ENCODE measurements around the gene UGT1A10.
"Not testable (repeated sequence)": the region's sequence is repeated elsewhere in the genome, so short reads cannot be mapped to it uniquely, and the experiment has no call there.

UGT1A10 gene

DNA sequence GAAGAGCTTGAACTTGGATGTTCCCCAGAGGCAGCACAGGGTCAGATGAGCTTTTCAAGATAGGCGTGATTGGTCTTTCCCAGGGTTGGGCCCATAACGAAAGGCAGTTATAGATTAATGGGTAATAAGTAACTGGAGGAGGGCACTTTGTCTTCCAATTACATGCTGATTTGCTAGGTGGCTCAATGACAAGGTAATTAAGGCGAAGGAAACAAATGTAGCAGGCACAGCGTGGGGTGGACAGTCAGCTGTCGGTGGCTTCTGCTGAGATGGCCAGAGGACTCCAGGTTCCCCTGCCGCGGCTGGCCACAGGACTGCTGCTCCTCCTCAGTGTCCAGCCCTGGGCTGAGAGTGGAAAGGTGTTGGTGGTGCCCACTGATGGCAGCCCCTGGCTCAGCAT is 82.3 kb downstream of the UGT1A10 start, which contains the start of gene UGT1A4:
Gene UGT1A4, plus strand, starts transcription at position 185 of the 400 bp plus-strand sequence. Its CDS starts 85 bp downstream, at position 270.
- Mint-ChIP-seq H3K27me3 (peaks cover 13% of the 10 kb centered on the region), H3K36me3 (no peaks in the 10 kb centered on the region), H3K4me3 (no peak within 1 kb of the TSS), H3K27ac (no peak within 1 kb of the TSS), H3K4me1 (ENCODE audit: low read depth) (no peaks in the 10 kb centered on the region), H3K9me3 (ENCODE audit: low read depth) (no peaks in the 10 kb centered on the region)

DNA sequence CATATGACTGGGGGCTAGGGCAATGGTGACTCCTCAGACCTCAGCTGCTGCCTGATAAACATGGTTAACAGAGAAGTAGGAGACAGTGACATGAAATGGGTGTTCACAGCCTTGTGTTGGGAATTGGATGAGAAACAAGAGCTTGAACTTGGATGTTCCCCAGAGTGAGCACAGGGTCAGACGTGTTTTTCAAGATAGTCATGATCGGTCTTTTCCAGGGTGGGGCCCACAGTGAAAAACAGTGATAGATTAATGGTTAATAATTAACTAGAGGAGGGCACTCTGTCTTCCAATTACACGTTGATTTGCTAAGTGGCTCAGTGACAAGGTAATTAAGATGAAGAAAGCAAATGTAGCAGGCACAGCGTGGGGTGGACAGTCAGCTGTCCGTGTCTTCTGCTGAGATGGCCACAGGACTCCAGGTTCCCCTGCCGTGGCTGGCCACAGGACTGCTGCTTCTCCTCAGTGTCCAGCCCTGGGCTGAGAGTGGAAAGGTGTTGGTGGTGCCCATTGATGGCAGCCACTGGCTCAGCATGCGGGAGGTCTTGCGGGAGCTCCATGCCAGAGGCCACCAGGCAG is 92.6 kb downstream of the UGT1A10 start, which contains the start of gene UGT1A3:
Gene UGT1A3, plus strand, starts transcription at position 320 of the 579 bp plus-strand sequence. Its CDS starts 85 bp downstream, at position 405.
- Mint-ChIP-seq H3K4me1 (ENCODE audit: low read depth) (no peaks in the 10 kb centered on the region), H3K4me3 (no peak within 1 kb of the TSS), H3K36me3 (no peaks in the 10 kb centered on the region), H3K27ac (no peak within 1 kb of the TSS), H3K9me3 (ENCODE audit: low read depth) (no peaks in the 10 kb centered on the region), H3K27me3 (peaks cover 9% of the 10 kb centered on the region)

DNA sequence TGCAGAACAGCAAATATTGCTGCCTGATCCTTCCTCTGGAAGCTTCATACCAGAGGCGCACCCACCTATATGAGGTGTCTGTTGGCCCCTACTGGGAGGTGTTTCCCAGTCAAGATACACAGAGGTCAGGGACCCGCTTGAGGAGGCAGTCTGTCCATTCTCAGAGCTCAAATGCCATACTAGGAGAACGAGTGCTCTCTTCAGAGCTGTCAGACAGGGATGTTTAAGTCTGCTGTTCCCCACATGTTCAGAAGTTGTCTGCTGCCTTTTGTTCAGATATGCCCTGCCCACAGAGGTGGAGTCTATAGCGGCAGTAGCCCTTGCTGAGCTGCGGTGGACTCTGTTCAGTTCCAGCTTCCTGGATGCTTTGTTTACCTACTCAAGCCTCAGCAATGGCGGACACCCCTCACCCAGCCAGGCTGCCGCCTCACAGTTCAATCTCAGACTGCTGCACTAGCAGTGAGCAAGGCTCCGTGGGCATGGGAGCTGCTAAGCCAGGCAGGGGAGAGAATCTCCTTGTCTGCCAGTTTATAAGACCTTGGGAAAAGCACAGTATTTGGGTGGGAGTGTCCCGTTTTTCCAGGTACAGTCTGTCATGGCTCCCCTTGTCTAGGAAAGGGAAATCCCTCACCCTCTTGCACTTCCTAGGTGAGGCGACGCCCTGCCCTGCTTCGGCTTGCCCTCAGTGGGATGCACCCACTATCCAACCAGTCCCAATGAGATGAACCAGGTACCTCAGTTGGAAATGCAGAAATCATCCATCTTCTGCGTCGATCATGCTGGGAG is 100.8 kb downstream of the UGT1A10 start:
- peaks cover 16% of the 10 kb centered on the region for H3K27me3 Mint-ChIP-seq
- not testable (repeated sequence) for H3K4me3 Mint-ChIP-seq; H3K9me3 Mint-ChIP-seq (ENCODE audit: low read depth); H3K27ac Mint-ChIP-seq; H3K4me1 Mint-ChIP-seq (ENCODE audit: low read depth); H3K36me3 Mint-ChIP-seq

DNA sequence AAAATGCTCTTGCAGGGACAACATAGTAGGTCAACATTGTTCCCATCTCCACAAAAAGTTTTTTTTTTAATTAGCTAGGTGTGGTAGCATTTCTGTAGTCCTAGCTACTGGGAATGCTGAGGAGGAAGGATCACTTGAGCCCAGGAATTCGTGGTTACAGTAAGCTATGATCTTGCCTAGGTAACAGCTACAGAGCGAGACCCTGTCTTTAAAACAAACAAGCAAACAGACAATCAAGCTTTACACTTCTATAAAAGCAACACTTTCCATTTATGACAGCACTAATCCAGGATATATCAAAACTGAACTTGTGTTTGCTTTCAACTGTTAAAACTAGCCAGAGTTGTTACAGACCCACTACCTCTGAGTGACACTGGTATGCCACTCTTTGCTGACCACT is 104.6 kb downstream of the UGT1A10 start:
- no peaks in the 10 kb centered on the region for H3K36me3 Mint-ChIP-seq
- H3K27ac Mint-ChIP-seq, result no peak overlapping the region
- H3K27me3 Mint-ChIP-seq, result peaks cover 14% of the 10 kb centered on the region

DNA sequence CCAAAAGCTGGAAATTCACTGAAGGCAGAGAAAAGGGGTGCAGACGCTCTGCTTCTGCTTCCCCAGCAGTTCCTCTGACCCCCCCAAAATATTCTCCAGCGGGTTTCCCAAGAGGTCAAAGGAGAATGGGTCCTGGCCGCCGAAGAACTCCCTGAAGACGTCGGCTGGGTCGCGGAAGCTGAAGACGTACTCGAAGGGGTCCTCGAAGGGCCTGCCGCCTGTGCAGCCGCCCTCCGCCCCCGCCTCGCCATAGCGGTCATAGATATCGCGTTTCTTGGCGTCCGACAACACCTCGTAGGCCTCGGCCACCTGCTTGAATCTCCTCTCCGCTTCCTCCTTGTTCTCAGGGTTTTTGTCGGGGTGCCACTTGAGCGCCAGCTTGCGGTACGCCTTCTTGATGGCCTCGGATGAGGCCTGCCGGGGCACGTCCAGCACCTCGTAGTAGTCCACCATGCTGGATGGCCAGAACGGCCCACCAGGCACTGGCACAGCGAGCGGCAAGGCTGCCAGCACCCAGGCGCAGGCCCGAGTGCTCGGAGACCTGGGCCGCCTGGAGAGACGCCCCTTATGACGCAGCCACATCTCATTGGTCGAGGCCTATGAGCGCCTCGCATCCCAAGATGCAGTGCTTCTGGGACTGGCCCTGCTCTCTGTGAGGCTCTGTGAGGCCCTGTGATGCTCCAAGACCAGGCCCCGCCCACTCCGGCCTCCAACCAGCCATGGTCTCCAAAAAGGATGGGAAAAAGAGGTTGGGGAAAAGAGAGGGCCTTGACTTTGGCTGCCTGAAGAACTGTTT is 107.4 kb downstream of the UGT1A10 start:
- Mint-ChIP-seq H3K27me3 (peaks cover 14% of the 10 kb centered on the region), H3K9me3 (ENCODE audit: low read depth) (no peaks in the 10 kb centered on the region), H3K36me3 (no peaks in the 10 kb centered on the region), H3K4me1 (ENCODE audit: low read depth) (no peaks in the 10 kb centered on the region), H3K4me3 (no peak overlapping the region), H3K27ac (no peak overlapping the region)

More for the DNA sequence above, 104.6 kb downstream of the UGT1A10 start:
- Mint-ChIP-seq H3K9me3 (ENCODE audit: low read depth) (no peaks in the 10 kb centered on the region), H3K4me3 (no peak overlapping the region), H3K4me1 (ENCODE audit: low read depth) (no peaks in the 10 kb centered on the region)

DNA sequence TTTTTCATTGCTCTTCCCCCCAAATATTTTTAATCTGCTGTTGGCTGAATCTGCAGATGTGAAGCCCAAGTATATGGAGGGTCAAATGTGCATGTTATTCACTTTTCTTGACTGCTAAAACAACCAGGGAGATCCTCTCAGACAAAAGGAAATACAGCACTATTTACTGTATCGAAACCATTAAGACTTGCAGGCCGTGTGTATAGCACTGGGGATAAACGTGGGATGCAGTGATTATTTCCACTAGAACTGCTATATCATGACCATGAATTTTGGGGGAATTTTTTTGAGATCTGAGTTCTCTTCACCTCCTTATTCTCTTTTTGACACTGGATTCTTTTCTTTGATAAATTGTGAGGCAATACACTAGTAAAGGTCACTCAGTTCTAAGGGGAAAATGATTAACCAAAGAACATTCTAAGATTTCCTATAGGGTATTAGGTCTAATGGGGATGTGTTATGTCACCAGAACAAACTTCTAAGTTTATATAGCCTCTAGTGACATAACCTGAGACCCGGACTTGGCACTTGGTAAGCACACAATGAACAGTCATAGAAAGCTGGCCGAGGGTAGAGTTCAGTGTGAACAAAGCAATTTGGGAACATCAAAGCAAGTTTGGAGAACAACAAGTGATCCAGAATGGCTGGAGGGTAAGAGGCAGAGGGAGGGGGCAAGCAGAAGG is 109.0 kb downstream of the UGT1A10 start:
- no peak overlapping the region for H3K4me3 Mint-ChIP-seq
- peaks cover 14% of the 10 kb centered on the region for H3K27me3 Mint-ChIP-seq
- H3K9me3 Mint-ChIP-seq (ENCODE audit: low read depth), result peaks cover 5% of the 10 kb centered on the region
- no peaks in the 10 kb centered on the region for H3K36me3 Mint-ChIP-seq
- no peaks in the 10 kb centered on the region for H3K4me1 Mint-ChIP-seq (ENCODE audit: low read depth)
- H3K27ac Mint-ChIP-seq, result no peak overlapping the region

DNA sequence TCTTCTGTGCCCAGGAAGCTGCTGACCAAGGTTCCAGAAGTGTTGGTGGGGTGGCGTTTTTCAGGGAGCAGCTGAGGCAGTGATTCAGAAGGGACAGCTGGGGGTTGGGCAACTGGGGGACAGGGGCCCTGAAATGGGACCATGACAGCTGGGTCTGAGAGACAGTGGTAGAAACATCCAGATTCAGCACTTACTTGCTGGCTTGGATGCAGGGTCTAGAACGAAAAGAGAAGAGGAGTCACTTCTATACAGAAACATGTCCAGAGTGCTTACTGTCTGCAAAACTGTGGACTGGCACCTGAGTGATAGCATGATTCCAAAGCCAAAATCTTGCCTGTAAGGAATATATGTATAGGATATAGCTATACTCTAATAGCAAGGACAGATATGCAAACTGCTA is 109.6 kb downstream of the UGT1A10 start:
- not testable (repeated sequence) for H3K4me3 Mint-ChIP-seq; H3K9me3 Mint-ChIP-seq (ENCODE audit: low read depth); H3K27ac Mint-ChIP-seq; H3K4me1 Mint-ChIP-seq (ENCODE audit: low read depth); H3K36me3 Mint-ChIP-seq
- peaks cover 14% of the 10 kb centered on the region for H3K27me3 Mint-ChIP-seq

DNA sequence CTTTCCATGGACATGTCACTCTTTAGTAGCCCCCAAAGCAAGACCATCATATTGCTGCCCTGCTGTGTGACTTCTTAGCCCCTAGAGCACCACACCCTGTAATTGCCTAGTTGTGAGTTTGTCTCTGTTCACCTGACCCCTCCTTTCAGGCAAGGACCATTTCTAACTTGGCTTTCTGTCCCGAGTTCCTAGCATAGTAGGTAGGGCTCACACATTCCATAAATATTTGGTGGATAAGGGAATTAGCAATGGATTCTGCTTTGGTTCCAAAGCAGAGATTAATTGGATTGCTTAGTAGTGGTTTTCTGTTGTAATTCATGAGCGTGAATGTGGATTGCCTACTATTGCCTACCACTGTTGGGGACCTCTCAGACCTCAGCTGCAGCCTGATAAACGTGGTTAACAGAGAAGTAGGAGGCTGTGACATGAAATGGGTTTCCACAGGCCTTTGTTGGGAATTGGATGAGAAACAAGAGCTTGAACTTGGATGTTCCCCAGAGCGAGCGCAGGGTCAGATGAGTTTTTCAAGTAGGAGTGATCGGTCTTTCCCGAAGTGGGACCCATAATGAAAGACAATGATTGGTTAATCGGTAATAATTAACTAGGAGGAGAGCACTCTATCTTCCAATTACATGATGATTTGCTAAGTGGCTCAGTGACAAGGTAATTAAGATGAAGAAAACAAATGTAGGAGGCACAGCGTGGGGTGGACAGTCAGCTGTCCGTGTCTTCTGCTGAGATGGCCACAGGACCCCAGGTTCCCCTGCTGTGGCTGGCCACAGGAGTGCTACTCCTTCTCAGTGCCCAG is 110.4 kb downstream of the UGT1A10 start:
- H3K27me3 Mint-ChIP-seq, result peaks cover 14% of the 10 kb centered on the region
- peaks cover 2% of the 10 kb centered on the region for H3K36me3 Mint-ChIP-seq
- H3K4me1 Mint-ChIP-seq (ENCODE audit: low read depth), result no peaks in the 10 kb centered on the region
- no peak overlapping the region for H3K4me3 Mint-ChIP-seq
- H3K27ac Mint-ChIP-seq, result no peak overlapping the region
- peaks cover 8% of the 10 kb centered on the region for H3K9me3 Mint-ChIP-seq (ENCODE audit: low read depth)

DNA sequence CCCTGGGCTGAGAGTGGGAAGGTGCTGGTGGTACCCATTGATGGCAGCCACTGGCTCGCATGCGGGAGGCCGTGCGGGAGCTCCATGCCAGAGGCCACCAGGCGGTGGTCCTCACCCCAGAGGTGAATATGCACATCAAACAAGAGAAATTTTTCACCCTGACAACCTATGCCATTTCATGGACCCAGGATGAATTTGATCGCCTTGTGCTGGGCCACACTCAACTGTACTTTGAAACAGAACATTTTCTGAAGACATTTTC is 111.0 kb downstream of the UGT1A10 start:
- peaks cover 2% of the 10 kb centered on the region for H3K36me3 Mint-ChIP-seq
- peaks cover 10% of the 10 kb centered on the region for H3K9me3 Mint-ChIP-seq (ENCODE audit: low read depth)
- no peaks in the 10 kb centered on the region for H3K4me1 Mint-ChIP-seq (ENCODE audit: low read depth)
- no peak overlapping the region for H3K4me3 Mint-ChIP-seq
- H3K27me3 Mint-ChIP-seq, result peaks cover 16% of the 10 kb centered on the region
- H3K27ac Mint-ChIP-seq, result no peak overlapping the region

DNA sequence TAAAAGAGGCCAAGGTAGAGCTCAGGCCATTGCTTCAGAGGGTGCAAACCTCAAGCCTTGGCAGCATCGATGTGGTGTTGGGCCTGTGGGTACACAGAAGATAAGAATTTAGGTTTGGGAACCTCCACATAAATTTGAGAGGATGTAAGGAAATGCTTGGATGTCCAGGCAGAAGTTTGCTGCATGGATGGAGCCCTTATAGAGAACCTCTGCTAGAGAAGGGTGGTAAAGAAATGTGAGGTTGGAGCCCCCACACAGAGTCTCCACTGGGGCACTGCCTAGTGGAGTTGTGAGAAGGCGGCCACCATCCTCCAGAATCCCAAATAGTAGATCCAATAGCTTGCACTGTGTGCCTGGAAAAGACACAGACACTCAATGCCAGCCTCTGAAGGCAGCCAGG is 114.4 kb downstream of the UGT1A10 start:
- H3K9me3 Mint-ChIP-seq (ENCODE audit: low read depth); H3K36me3 Mint-ChIP-seq; H3K4me1 Mint-ChIP-seq (ENCODE audit: low read depth); H3K27ac Mint-ChIP-seq; H3K4me3 Mint-ChIP-seq: not testable (repeated sequence)
- H3K27me3 Mint-ChIP-seq, result peaks cover 15% of the 10 kb centered on the region

DNA sequence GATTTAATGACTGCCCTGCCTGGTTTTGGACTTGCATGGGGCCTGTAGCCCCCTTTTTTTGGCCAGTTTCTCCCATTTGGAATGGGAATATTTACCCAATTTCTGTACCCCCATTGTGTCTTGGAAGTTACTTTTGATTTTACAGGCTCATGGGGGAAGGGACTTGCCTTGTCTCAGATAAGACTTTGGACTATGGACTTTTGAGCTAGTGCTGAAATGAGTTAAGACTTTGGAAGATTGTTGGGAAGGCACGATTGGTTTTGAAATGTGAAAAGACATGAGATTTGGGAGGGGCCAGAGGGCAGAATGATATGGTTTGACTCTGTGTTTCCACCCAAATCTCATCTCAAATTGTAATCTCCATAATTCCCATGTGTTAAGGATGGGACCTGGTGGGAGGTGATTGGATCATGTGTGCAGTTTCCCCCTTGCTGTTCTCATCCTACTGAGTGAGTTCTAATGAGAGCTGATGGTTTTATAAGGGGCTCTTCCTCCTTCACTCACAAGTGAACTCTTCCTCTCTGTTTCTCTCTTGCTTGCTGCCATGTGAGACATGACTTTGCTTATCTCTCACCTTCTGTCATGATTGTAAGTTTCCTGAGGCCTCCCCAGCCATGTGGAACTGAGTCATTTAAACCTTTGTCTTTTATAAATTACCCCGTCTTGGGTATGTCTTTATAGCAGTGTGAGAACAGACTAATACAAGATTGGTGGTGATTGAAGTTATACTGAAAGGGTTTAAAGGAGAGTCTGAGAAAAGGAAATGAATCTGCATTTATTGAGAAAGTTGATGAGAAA is 115.2 kb downstream of the UGT1A10 start:
- H3K27me3 Mint-ChIP-seq, result peaks cover 15% of the 10 kb centered on the region
- H3K4me1 Mint-ChIP-seq (ENCODE audit: low read depth); H3K36me3 Mint-ChIP-seq; H3K9me3 Mint-ChIP-seq (ENCODE audit: low read depth); H3K27ac Mint-ChIP-seq; H3K4me3 Mint-ChIP-seq: not testable (repeated sequence)

DNA sequence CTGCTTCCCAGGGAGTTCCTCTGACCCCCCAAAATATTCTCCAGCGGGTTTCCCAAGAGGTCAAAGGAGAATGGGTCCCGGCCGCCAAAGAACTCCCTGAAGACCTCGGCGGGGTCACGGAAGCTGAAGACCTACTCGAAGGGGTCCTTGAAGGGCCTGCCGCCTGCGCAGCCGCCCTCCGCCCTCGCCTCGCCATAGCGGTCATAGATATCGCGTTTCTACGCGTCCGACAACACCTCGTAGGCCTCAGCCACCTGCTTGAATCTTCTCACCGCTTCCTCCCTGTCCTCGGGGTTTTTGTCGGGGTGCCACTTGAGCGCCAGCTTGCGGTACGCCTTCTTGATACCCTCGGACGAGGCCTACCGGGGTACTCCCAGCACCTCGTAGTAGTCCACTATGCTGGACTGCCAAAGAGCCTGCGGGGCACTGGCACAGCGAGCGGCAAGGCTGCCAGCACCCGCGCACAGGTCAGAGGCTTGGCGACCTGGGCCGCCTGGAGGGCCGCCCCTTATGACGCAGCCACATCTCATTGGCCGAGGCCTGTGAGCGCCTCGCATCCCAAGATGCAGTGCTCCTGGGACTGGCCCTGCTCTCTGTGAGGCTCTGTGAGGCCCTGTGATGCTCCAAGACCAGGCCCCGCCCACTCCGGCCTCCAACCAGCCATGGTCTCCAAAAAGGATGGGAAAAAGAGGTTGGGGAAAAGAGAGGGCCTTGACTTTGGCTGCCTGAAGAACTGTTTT is 118.8 kb downstream of the UGT1A10 start:
- Mint-ChIP-seq H3K27ac (no peak overlapping the region), H3K9me3 (ENCODE audit: low read depth) (peaks cover 6% of the 10 kb centered on the region), H3K4me3 (no peak overlapping the region), H3K27me3 (peaks cover 6% of the 10 kb centered on the region), H3K4me1 (ENCODE audit: low read depth) (no peaks in the 10 kb centered on the region), H3K36me3 (peaks cover 2% of the 10 kb centered on the region)

DNA sequence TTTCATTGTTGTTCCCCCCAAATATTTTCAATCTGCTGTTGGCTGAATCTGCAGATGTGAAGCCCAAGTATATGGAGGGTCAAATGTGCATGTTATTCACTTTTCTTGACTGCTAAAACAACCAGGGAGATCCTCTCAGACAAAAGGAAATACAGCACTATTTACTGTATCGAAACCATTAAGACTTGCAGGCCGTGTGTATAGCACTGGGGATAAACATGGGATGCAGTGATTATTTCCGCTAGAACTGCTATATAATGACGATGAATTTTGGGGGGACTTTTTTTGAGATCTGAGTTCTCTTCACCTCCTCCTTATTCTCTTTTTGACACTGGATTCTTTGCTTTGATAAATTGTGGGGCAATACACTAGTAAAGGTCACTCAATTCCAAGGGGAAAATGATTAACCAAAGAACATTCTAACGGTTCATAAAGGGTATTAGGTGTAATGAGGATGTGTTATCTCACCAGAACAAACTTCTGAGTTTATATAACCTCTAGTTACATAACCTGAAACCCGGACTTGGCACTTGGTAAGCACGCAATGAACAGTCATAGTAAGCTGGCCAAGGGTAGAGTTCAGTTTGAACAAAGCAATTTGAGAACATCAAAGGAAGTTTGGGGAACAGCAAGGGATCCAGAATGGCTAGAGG is 120.3 kb downstream of the UGT1A10 start:
- H3K4me1 Mint-ChIP-seq (ENCODE audit: low read depth), result no peaks in the 10 kb centered on the region
- H3K9me3 Mint-ChIP-seq (ENCODE audit: low read depth), result peaks cover 2% of the 10 kb centered on the region
- H3K36me3 Mint-ChIP-seq, result peaks cover 1% of the 10 kb centered on the region
- no peak overlapping the region for H3K27ac Mint-ChIP-seq
- H3K4me3 Mint-ChIP-seq, result no peak overlapping the region
- H3K27me3 Mint-ChIP-seq, result peaks cover 5% of the 10 kb centered on the region

All from activated naive CD8-positive, alpha-beta T cell (primary cell).